Prostate gland (tissue), 2 donors: ENCODE measurements around the gene DCST1.

ENCODE experiments used
- POLR2A ChIP-seq: fragments of 450-650 bp; IDR thresholded peaks from one replicate; pipeline ENCODE4 v1.6.1; 2016; ENCODE audit warnings: antibody characterized with exemption, mild to moderate bottlenecking
- POLR2AphosphoS5 ChIP-seq: sonication (generic); formaldehyde crosslinking; IDR thresholded peaks from one replicate; pipeline ENCODE4 v1.6.1; 2017; ENCODE audit warnings: antibody characterized with exemption
- TF ChIP-seq, protein P1 (sequence below), 4 experiments: fragments of 200-600 bp in 2 of 4; fragments of 450-650 bp in 2 of 4; sonication (generic) in 2 of 4; IDR thresholded peaks; 1 replicate in 3 of 4; 2 replicates in 1 of 4; pipeline ENCODE4 v1.5.1; 2016 to 2019; ENCODE audit warnings: antibody characterized with exemption in 4 of 4, mild to moderate bottlenecking in 2 of 4, moderate library complexity in 2 of 4

DNA sequence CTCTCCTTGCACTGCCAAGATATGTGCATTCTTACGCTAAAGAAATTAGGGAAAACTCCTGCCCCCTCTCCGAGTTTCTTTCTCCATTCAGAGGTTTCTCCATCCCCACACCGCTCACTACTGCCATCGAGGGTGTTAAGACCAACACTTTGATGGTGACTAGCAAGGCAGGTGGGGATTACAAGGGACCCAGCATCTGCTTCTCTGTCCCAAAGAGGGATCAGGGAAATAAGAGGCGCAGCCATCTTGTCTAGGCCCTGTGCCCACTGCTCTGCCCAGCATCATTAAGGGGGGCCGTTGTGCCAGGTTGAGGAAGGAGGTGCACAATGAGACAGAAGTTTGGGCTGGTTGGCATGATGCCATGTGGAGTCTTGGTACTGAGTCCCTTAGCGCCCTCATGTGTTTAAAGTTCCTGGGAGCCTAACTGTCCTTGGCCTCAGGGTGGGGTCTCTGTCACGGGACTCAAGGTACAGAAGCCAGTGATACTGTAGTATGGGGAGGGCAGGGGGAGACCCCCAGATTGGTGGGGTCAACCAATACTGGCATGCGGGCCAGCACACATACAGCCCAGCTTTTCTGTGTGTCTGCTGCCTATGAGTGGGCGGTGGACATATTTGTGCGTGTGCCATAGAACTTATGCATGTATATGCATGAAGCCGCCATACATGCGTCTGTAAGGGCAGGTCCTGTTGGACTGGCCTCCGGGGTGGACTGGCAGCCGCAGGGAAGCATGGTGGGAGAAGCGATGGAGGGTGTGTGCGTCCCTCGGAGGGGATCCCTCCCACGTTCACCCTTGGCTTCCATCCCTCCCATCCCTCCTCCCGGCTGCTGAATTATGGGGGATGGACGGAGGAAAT lies 50.5 kb downstream of the DCST1 start:
- TF ChIP-seq POLR2AphosphoS5 (no peak), POLR2A (no peak)
- TF ChIP-seq, protein P1, sequence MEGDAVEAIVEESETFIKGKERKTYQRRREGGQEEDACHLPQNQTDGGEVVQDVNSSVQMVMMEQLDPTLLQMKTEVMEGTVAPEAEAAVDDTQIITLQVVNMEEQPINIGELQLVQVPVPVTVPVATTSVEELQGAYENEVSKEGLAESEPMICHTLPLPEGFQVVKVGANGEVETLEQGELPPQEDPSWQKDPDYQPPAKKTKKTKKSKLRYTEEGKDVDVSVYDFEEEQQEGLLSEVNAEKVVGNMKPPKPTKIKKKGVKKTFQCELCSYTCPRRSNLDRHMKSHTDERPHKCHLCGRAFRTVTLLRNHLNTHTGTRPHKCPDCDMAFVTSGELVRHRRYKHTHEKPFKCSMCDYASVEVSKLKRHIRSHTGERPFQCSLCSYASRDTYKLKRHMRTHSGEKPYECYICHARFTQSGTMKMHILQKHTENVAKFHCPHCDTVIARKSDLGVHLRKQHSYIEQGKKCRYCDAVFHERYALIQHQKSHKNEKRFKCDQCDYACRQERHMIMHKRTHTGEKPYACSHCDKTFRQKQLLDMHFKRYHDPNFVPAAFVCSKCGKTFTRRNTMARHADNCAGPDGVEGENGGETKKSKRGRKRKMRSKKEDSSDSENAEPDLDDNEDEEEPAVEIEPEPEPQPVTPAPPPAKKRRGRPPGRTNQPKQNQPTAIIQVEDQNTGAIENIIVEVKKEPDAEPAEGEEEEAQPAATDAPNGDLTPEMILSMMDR (IDR thresholded peaks at IDR 0.05): peak in 1 of 4 experiments; percentile 42
